ENCODE data around the gene MINDY2.

- TF ChIP-seq CTCF (conservative IDR thresholded peaks at IDR 0.05 in 1 of 2, IDR thresholded peaks at IDR 0.05 in 1 of 2; ENCODE audit: extremely low read depth in 1 of 2, insufficient read depth in 1 of 2, low read depth in 1 of 2, low read length in 2 of 2) (no peak), EZH2 (IDR thresholded peaks at IDR 0.05; ENCODE audit: borderline replicate concordance, low read length) (no peak)
These were observed 30.7 kb upstream of the MINDY2 start for GRCh38 chr15:58740436-58740835.
